GM23338 (cell line): ENCODE data around the gene JARID2. TPM values are rescaled to one million over a fixed set of nuclear protein-coding genes. Genes with fewer than 3 reads are reported as not detected.

Experiments used
- ATAC-seq: fragments of 200-7000 bp; cut with Tn5 transposase; 3 replicates; pipeline ENCODE4 v1.9.1; 2020
- DNase-seq: peaks from one replicate; pipeline ENCODE4 v3.0.0-alpha.2; 2015; ENCODE audit warnings: low spot score
- H2AFZ ChIP-seq: fragments of 200-600 bp; sonication (generic); 2 replicates; pipeline ENCODE4 v1.8.0; 2016; ENCODE audit warnings: antibody characterized with exemption, mild to moderate bottlenecking, moderate library complexity
- H3F3A ChIP-seq: fragments of 200-600 bp; sonication (generic); replicated peaks from 2 replicates; pipeline ENCODE4 v1.8.0; 2017; ENCODE audit warnings: antibody characterized with exemption, mixed run types, low read depth
- H3K27ac ChIP-seq: fragments of 200-600 bp; sonication (generic); 2 replicates; pipeline ENCODE4 v1.6.1; 2016; ENCODE audit warnings: low read depth
- H3K27me3 ChIP-seq: fragments of 200-600 bp; sonication (generic); 2 replicates; pipeline ENCODE4 v1.8.0; 2016; ENCODE audit warnings: mild to moderate bottlenecking, mixed run types, moderate library complexity; ENCODE audit not compliant: insufficient read depth
- H3K36me3 ChIP-seq: fragments of 200-600 bp; sonication (generic); 2 replicates; pipeline ENCODE4 v1.8.0; 2016; ENCODE audit warnings: mild to moderate bottlenecking; ENCODE audit not compliant: insufficient read depth
- H3K4me1 ChIP-seq: fragments of 200-600 bp; sonication (generic); 2 replicates; pipeline ENCODE4 v1.8.0; 2016; ENCODE audit warnings: mild to moderate bottlenecking, moderate library complexity; ENCODE audit not compliant: insufficient read depth
- H3K4me2 ChIP-seq: fragments of 200-600 bp; sonication (generic); 2 replicates; pipeline ENCODE4 v1.7.1; 2017; ENCODE audit warnings: mixed run types
- H3K4me3 ChIP-seq: fragments of 200-600 bp; sonication (generic); 2 replicates; pipeline ENCODE4 v1.6.1; 2016; ENCODE audit warnings: mixed run types
- H3K79me2 ChIP-seq: fragments of 200-600 bp; sonication (generic); replicated peaks from 2 replicates; pipeline ENCODE4 v1.8.0; 2017; ENCODE audit warnings: mild to moderate bottlenecking; ENCODE audit not compliant: insufficient read depth
- H3K9me2 ChIP-seq: fragments of 200-600 bp; sonication (generic); 2 replicates; pipeline ENCODE4 v1.8.0; 2017; ENCODE audit not compliant: insufficient read depth
- H4K20me1 ChIP-seq: fragments of 200-600 bp; sonication (generic); replicated peaks from 2 replicates; pipeline ENCODE4 v1.8.0; 2017; ENCODE audit warnings: mild to moderate bottlenecking; ENCODE audit not compliant: insufficient read depth
- H3K27ac Mint-ChIP-seq: 2 replicates; pipeline ENCODE4 v1.8.0; 2020; ENCODE audit warnings: inconsistent platforms, mild to moderate bottlenecking, moderate library complexity, mixed read lengths
- H3K27me3 Mint-ChIP-seq: 3 replicates; pipeline ENCODE4 v1.8.0; 2022; ENCODE audit warnings: low read depth, mild to moderate bottlenecking, moderate library complexity, mixed read lengths, inconsistent platforms; ENCODE audit not compliant: insufficient read depth, poor library complexity
- H3K36me3 Mint-ChIP-seq: 3 replicates; pipeline ENCODE4 v1.8.0; 2021; ENCODE audit warnings: low read depth, mild to moderate bottlenecking, inconsistent platforms, moderate library complexity, mixed read lengths
- H3K4me1 Mint-ChIP-seq: 3 replicates; pipeline ENCODE4 v1.8.0; 2020; ENCODE audit warnings: mild to moderate bottlenecking, inconsistent platforms, mixed read lengths
- H3K4me3 Mint-ChIP-seq: 3 replicates; pipeline ENCODE4 v1.8.0; 2021; ENCODE audit warnings: moderate library complexity, mild to moderate bottlenecking, inconsistent platforms, mixed read lengths
- H3K9me3 Mint-ChIP-seq: 3 replicates; pipeline ENCODE4 v1.8.0; 2020; ENCODE audit warnings: moderate library complexity, mild to moderate bottlenecking, inconsistent platforms, mixed read lengths
- CREB1 ChIP-seq: fragments of 250-450 bp; sonication (Bioruptor Pico); IDR thresholded peaks from 2 replicates; pipeline ENCODE4 v1.5.0; 2020; ENCODE audit warnings: low read depth, mild to moderate bottlenecking, moderate library complexity
- EZH2 ChIP-seq: fragments of 200-600 bp; sonication (generic); IDR thresholded peaks from one replicate; pipeline ENCODE4 v1.8.0; 2017; ENCODE audit warnings: antibody characterized with exemption, mild to moderate bottlenecking, low read depth; ENCODE audit not compliant: unreplicated experiment
- EZH2phosphoT487 ChIP-seq: fragments of 200-600 bp; sonication (generic); IDR thresholded peaks from one replicate; pipeline ENCODE4 v1.8.1; 2018; ENCODE audit warnings: antibody characterized with exemption; ENCODE audit not compliant: unreplicated experiment
- JUNB ChIP-seq: IDR thresholded peaks from one replicate; pipeline ENCODE4 v1.6.1; 2016; ENCODE audit warnings: antibody characterized with exemption; ENCODE audit not compliant: unreplicated experiment
- NANOG ChIP-seq: IDR thresholded peaks from 2 replicates; pipeline ENCODE4 v1.6.1; 2016; ENCODE audit warnings: antibody characterized with exemption, borderline replicate concordance
- POLR2AphosphoS5 ChIP-seq: IDR thresholded peaks from 2 replicates; pipeline ENCODE4 v1.6.1; 2016; ENCODE audit warnings: antibody characterized with exemption, low read depth
- STAT1 ChIP-seq: IDR thresholded peaks from one replicate; pipeline ENCODE4 v1.6.1; 2016; ENCODE audit warnings: antibody characterized with exemption; ENCODE audit not compliant: unreplicated experiment
- ZNF114 ChIP-seq: fragments of 250-450 bp; sonication (Bioruptor Pico); IDR thresholded peaks from 2 replicates; pipeline ENCODE4 v1.5.0; 2020; ENCODE audit warnings: mild to moderate bottlenecking, moderate library complexity
- ZNF331 ChIP-seq: fragments of 250-450 bp; sonication (Bioruptor Pico); IDR thresholded peaks from 2 replicates; pipeline ENCODE4 v1.5.0; 2020; ENCODE audit warnings: low read depth, mild to moderate bottlenecking, moderate library complexity
- polyA plus RNA-seq: library from polyadenylated mRNA; unstranded; fragments of >200 nt; fragmentation: Nextera tagmentation; extraction: Ambion mirVana; gene quantifications from 2 replicates; pipeline ENCODE4 v1.2.1, GENCODE V29; 2016
- total RNA-seq: library from RNA; depleted of rRNA; stranded (reverse); fragments of >200 nt; shearing (Covaris generic); gene quantifications from 2 replicates; pipeline ENCODE4 v1.2.3, GENCODE V29; 2014
- TF ChIP-seq, protein P1 (sequence below), 2 experiments: fragments of 200-600 bp in 1 of 2; sonication (generic) in 1 of 2; conservative IDR thresholded peaks; 2 replicates each; pipeline versions ENCODE4 v1.5.1 to v1.6.1; 2016 to 2017; ENCODE audit warnings: antibody characterized with exemption in 2 of 2, low read depth in 2 of 2, mild to moderate bottlenecking in 2 of 2, moderate library complexity in 1 of 2
- TF ChIP-seq, protein P2 (sequence below): fragments of 250-450 bp; sonication (Bioruptor Pico); IDR thresholded peaks from 2 replicates; pipeline ENCODE4 v1.5.0; 2020; ENCODE audit warnings: mild to moderate bottlenecking, moderate library complexity
- TF ChIP-seq, protein P3 (sequence below): IDR thresholded peaks from 2 replicates; pipeline ENCODE4 v1.6.1; 2016; ENCODE audit warnings: antibody characterized with exemption

Gene JARID2
- total and polyA plus RNA-seq, 2 experiments from 2014 or later: 92.8 to 196 TPM

DNA sequence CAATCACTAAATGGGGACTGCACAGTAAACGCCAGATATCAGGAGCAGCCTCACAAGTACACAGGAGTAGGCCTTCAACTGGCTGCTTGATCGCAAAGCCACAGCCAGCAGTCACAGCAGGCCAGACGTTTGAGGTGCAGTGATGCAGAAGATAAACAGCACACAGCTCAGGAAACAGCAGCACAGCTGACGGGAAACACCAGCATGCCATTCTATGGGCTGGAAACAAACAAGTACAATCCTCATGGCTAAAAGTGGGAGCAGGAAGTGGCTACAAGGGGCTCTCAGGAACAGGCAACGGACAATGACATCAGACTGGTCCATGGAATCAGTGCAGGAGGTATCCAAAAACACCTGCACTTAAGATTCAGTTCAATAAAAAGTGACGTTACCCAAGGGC, 305.9 kb downstream of the JARID2 start:
- Histone ChIP-seq H3K36me3 (no peaks in the 10 kb centered on the region), H3K27ac (no peak overlapping the region), H3K27me3 (no peaks in the 10 kb centered on the region), H4K20me1 (no peaks in the 10 kb centered on the region), H3K79me2 (no peaks in the 10 kb centered on the region), H3K4me3 (no peak overlapping the region), H3K4me1 (peaks cover 60% of the 10 kb centered on the region), H3F3A (no peaks in the 10 kb centered on the region), H2AFZ (no peak overlapping the region), H3K9me2 (peaks cover 3% of the 10 kb centered on the region; the same call in 1 of the 2 replicates), H3K4me2 (no peak overlapping the region)
- H3K27ac Mint-ChIP-seq: peak overlapping the region; percentile 24
- H3K9me3 Mint-ChIP-seq: no peaks in the 10 kb centered on the region; the same call in 2 of the 3 replicates
- DNase-seq (no peak), ATAC-seq (peak; percentile 28)
- peaks cover 58% of the 10 kb centered on the region for H3K4me1 Mint-ChIP-seq
- TF ChIP-seq, protein P1, sequence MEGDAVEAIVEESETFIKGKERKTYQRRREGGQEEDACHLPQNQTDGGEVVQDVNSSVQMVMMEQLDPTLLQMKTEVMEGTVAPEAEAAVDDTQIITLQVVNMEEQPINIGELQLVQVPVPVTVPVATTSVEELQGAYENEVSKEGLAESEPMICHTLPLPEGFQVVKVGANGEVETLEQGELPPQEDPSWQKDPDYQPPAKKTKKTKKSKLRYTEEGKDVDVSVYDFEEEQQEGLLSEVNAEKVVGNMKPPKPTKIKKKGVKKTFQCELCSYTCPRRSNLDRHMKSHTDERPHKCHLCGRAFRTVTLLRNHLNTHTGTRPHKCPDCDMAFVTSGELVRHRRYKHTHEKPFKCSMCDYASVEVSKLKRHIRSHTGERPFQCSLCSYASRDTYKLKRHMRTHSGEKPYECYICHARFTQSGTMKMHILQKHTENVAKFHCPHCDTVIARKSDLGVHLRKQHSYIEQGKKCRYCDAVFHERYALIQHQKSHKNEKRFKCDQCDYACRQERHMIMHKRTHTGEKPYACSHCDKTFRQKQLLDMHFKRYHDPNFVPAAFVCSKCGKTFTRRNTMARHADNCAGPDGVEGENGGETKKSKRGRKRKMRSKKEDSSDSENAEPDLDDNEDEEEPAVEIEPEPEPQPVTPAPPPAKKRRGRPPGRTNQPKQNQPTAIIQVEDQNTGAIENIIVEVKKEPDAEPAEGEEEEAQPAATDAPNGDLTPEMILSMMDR (conservative IDR thresholded peaks at IDR 0.05; ENCODE audit: low read depth in 2 of 2): no peak
- TF ChIP-seq, protein P2, sequence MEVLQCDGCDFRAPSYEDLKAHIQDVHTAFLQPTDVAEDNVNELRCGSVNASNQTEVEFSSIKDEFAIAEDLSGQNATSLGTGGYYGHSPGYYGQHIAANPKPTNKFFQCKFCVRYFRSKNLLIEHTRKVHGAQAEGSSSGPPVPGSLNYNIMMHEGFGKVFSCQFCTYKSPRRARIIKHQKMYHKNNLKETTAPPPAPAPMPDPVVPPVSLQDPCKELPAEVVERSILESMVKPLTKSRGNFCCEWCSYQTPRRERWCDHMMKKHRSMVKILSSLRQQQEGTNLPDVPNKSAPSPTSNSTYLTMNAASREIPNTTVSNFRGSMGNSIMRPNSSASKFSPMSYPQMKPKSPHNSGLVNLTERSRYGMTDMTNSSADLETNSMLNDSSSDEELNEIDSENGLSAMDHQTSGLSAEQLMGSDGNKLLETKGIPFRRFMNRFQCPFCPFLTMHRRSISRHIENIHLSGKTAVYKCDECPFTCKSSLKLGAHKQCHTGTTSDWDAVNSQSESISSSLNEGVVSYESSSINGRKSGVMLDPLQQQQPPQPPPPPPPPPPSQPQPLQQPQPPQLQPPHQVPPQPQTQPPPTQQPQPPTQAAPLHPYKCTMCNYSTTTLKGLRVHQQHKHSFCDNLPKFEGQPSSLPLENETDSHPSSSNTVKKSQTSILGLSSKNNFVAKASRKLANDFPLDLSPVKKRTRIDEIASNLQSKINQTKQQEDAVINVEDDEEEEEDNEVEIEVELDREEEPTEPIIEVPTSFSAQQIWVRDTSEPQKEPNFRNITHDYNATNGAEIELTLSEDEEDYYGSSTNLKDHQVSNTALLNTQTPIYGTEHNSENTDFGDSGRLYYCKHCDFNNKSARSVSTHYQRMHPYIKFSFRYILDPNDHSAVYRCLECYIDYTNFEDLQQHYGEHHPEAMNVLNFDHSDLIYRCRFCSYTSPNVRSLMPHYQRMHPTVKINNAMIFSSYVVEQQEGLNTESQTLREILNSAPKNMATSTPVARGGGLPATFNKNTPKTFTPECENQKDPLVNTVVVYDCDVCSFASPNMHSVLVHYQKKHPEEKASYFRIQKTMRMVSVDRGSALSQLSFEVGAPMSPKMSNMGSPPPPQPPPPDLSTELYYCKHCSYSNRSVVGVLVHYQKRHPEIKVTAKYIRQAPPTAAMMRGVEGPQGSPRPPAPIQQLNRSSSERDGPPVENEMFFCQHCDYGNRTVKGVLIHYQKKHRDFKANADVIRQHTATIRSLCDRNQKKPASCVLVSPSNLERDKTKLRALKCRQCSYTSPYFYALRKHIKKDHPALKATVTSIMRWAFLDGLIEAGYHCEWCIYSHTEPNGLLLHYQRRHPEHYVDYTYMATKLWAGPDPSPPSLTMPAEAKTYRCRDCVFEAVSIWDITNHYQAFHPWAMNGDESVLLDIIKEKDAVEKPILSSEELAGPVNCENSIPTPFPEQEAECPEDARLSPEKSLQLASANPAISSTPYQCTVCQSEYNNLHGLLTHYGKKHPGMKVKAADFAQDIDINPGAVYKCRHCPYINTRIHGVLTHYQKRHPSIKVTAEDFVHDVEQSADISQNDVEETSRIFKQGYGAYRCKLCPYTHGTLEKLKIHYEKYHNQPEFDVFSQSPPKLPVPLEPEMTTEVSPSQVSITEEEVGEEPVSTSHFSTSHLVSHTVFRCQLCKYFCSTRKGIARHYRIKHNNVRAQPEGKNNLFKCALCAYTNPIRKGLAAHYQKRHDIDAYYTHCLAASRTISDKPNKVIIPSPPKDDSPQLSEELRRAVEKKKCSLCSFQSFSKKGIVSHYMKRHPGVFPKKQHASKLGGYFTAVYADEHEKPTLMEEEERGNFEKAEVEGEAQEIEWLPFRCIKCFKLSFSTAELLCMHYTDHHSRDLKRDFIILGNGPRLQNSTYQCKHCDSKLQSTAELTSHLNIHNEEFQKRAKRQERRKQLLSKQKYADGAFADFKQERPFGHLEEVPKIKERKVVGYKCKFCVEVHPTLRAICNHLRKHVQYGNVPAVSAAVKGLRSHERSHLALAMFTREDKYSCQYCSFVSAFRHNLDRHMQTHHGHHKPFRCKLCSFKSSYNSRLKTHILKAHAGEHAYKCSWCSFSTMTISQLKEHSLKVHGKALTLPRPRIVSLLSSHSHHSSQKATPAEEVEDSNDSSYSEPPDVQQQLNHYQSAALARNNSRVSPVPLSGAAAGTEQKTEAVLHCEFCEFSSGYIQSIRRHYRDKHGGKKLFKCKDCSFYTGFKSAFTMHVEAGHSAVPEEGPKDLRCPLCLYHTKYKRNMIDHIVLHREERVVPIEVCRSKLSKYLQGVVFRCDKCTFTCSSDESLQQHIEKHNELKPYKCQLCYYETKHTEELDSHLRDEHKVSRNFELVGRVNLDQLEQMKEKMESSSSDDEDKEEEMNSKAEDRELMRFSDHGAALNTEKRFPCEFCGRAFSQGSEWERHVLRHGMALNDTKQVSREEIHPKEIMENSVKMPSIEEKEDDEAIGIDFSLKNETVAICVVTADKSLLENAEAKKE: no peak
- TF ChIP-seq EZH2 (no peak), EZH2phosphoT487 (no peak), CREB1 (CRISPR knock-in tag) (no peak), NANOG (no peak), JUNB (no peak), ZNF114 (CRISPR knock-in tag) (no peak), STAT1 (no peak), ZNF331 (no peak), POLR2AphosphoS5 (no peak)
- TF ChIP-seq, protein P3, sequence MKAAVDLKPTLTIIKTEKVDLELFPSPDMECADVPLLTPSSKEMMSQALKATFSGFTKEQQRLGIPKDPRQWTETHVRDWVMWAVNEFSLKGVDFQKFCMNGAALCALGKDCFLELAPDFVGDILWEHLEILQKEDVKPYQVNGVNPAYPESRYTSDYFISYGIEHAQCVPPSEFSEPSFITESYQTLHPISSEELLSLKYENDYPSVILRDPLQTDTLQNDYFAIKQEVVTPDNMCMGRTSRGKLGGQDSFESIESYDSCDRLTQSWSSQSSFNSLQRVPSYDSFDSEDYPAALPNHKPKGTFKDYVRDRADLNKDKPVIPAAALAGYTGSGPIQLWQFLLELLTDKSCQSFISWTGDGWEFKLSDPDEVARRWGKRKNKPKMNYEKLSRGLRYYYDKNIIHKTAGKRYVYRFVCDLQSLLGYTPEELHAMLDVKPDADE: no peak
- peaks cover 6% of the 10 kb centered on the region for H3K27me3 Mint-ChIP-seq
- H3K36me3 Mint-ChIP-seq: no peaks in the 10 kb centered on the region
- no peak overlapping the region for H3K4me3 Mint-ChIP-seq
